Measurements from ENCODE around the gene MS4A13.
A peak's percentile ranks its signal among the peaks of the same experiment; 100 is the strongest.
"Not testable (repeated sequence)": the region's sequence is repeated elsewhere in the genome, so short reads cannot be mapped to it uniquely, and the experiment has no call there.

MS4A13 gene

GRCh38 chr11:60532383-60532782 is 17.2 kb downstream of the MS4A13 start:
- not testable (repeated sequence) for DNase-seq

- DNase-seq = not testable (repeated sequence)
These were observed 23.4 kb downstream of the MS4A13 start for GRCh38 chr11:60538627-60539026.

GRCh38 chr11:60544077-60544476 is 28.9 kb downstream of the MS4A13 start:
- DNase-seq = no peak

- no peak for DNase-seq
These were observed 46.1 kb downstream of the MS4A13 start for GRCh38 chr11:60561254-60561653.

- DNase-seq = no peak
These were observed 48.5 kb downstream of the MS4A13 start for GRCh38 chr11:60563553-60564235.

- DNase-seq = no peak
These were observed 51.6 kb downstream of the MS4A13 start for GRCh38 chr11:60566776-60567175.

- no peak for DNase-seq
These were observed 55.8 kb downstream of the MS4A13 start for GRCh38 chr11:60570970-60571369.

GRCh38 chr11:60589611-60590010 is 74.4 kb downstream of the MS4A13 start:
- peak in 1 of 2 experiments; percentile 3 for DNase-seq

Measured in SW 1271 (cell line).